Activated naive CD4-positive, alpha-beta T cell treated with anti-CD3 and anti-CD28 coated beads, Interleukin-2, amount 50 U/mL, for 16 hours (primary cell): ENCODE results near the gene MAN1C1.

Experiments
- DNase-seq: peaks from one replicate; pipeline ENCODE4 v3.0.0-alpha.2; 2020

MAN1C1 gene

GRCh38 chr1:25807480-25808390 is 191.1 kb downstream of the MAN1C1 start:
- no peak for DNase-seq

GRCh38 chr1:25808481-25809244 is 192.1 kb downstream of the MAN1C1 start:
- DNase-seq: no peak

- DNase-seq: no peak
Observed at GRCh38 chr1:25809283-25809926, 192.8 kb downstream of the MAN1C1 start.

- DNase-seq: no peak
Observed at GRCh38 chr1:25809929-25810328, 193.3 kb downstream of the MAN1C1 start.

- peak; percentile 82 for DNase-seq
Observed at GRCh38 chr1:25810341-25811299, 194.0 kb downstream of the MAN1C1 start.

GRCh38 chr1:25811384-25812082 is 194.9 kb downstream of the MAN1C1 start:
- DNase-seq: no peak

- DNase-seq: no peak
Observed at GRCh38 chr1:25813071-25813733, 196.6 kb downstream of the MAN1C1 start.

- DNase-seq: no peak
Observed at GRCh38 chr1:25813734-25814471, 197.3 kb downstream of the MAN1C1 start.

GRCh38 chr1:25814549-25815087 is 198.0 kb downstream of the MAN1C1 start:
- DNase-seq: no peak

GRCh38 chr1:25815208-25816111 is 198.9 kb downstream of the MAN1C1 start:
- no peak for DNase-seq

GRCh38 chr1:25816112-25816718 is 199.6 kb downstream of the MAN1C1 start:
- no peak for DNase-seq

- no peak for DNase-seq
Observed at GRCh38 chr1:25817840-25818501, 201.4 kb downstream of the MAN1C1 start.

GRCh38 chr1:25818569-25818968 is 202.0 kb downstream of the MAN1C1 start:
- no peak for DNase-seq

- peak; percentile 94 for DNase-seq
Observed at GRCh38 chr1:25819491-25820246, 203.1 kb downstream of the MAN1C1 start, which contains the start of gene MTFR1L. MTFR1L (plus strand) TSS chr1:25819954; CDS start chr1:25823105, 3,151 bp downstream.

- peak; percentile 74 for DNase-seq
Observed at GRCh38 chr1:25820247-25821111, 203.9 kb downstream of the MAN1C1 start.

- no peak for DNase-seq
Observed at GRCh38 chr1:25821112-25821476, 204.5 kb downstream of the MAN1C1 start.
